Stimulated activated naive B cell treated with anti-CD40 and anti-IgM and Interleukin-4, amounts not matched to agents 10 μg/mL and 1 μg/mL and 100 μg/mL, for 72 hours (primary cell): ENCODE data around the gene LGALSL.

Source experiments
- ATAC-seq, 2 donors: fragments of 150-1000 bp; cut with Tn5 transposase; replicated peaks; 2 replicates each; pipeline ENCODE4 v1.10.0; 2021; ENCODE audit warnings: moderate library complexity in 1 of 2
- DNase-seq: peaks from one replicate; pipeline ENCODE4 v3.0.0; 2021
- H3K27ac Mint-ChIP-seq: one replicate; pipeline ENCODE4 v1.8.0; 2022; ENCODE audit warnings: mild to moderate bottlenecking, mixed read lengths
- H3K27me3 Mint-ChIP-seq, 2 donors: one replicate each; pipeline ENCODE4 v1.8.0; 2022; ENCODE audit warnings: mixed read lengths in 2 of 2
- H3K36me3 Mint-ChIP-seq, 2 donors: one replicate each; pipeline ENCODE4 v1.8.0; 2022; ENCODE audit warnings: mixed read lengths in 2 of 2, mild to moderate bottlenecking in 1 of 2
- H3K4me1 Mint-ChIP-seq, 2 donors: one replicate each; pipeline ENCODE4 v1.8.0; 2022; ENCODE audit warnings: mixed read lengths in 2 of 2, mild to moderate bottlenecking in 1 of 2
- H3K4me3 Mint-ChIP-seq, 2 donors: one replicate each; pipeline ENCODE4 v1.8.0; 2022; ENCODE audit warnings: mild to moderate bottlenecking in 2 of 2, mixed read lengths in 2 of 2, moderate library complexity in 1 of 2
- H3K9me3 Mint-ChIP-seq, 2 donors: one replicate each; pipeline ENCODE4 v1.8.0; 2022; ENCODE audit warnings: mixed read lengths in 2 of 2, mild to moderate bottlenecking in 1 of 2

The LGALSL gene

GRCh38 chr2:64487256-64488049, 33.5 kb downstream of the LGALSL start:
- H3K27me3 Mint-ChIP-seq = peaks cover 16 to 24% of the 10 kb centered on the region in 2 donors
- H3K4me3 Mint-ChIP-seq = no peak overlapping the region
- H3K9me3 Mint-ChIP-seq = no peaks in the 10 kb centered on the region
- ATAC-seq = peak in 1 of 2 donors; percentile 14
- no peak for DNase-seq
- H3K27ac Mint-ChIP-seq = no peak overlapping the region
- no peaks in the 10 kb centered on the region for H3K36me3 Mint-ChIP-seq
- H3K4me1 Mint-ChIP-seq = peaks cover 4 to 6% of the 10 kb centered on the region in 2 donors

- peaks cover 4 to 6% of the 10 kb centered on the region in 2 donors for H3K4me1 Mint-ChIP-seq
- no peak overlapping the region for H3K27ac Mint-ChIP-seq
- DNase-seq (peak; percentile 45), ATAC-seq (peak; percentile 85 to 90)
- H3K36me3 Mint-ChIP-seq = no peaks in the 10 kb centered on the region
- no peak overlapping the region for H3K4me3 Mint-ChIP-seq
- H3K9me3 Mint-ChIP-seq = no peaks in the 10 kb centered on the region
- H3K27me3 Mint-ChIP-seq = peaks cover 16 to 25% of the 10 kb centered on the region in 2 donors
Measured at GRCh38 chr2:64488050-64488974, 34.4 kb downstream of the LGALSL start.

- H3K9me3 Mint-ChIP-seq = no peaks in the 10 kb centered on the region
- DNase-seq (no peak), ATAC-seq (no peak)
- H3K27me3 Mint-ChIP-seq = peaks cover 16 to 25% of the 10 kb centered on the region in 2 donors
- H3K4me3 Mint-ChIP-seq = no peak overlapping the region
- no peak overlapping the region for H3K27ac Mint-ChIP-seq
- H3K4me1 Mint-ChIP-seq = peaks cover 4 to 6% of the 10 kb centered on the region in 2 donors
- H3K36me3 Mint-ChIP-seq = no peaks in the 10 kb centered on the region
Measured at GRCh38 chr2:64489081-64489751, 35.3 kb downstream of the LGALSL start.

- no peak for DNase-seq
- Mint-ChIP-seq H3K4me3 (no peak overlapping the region), H3K27me3 (peaks cover 16 to 25% of the 10 kb centered on the region in 2 donors), H3K27ac (no peak overlapping the region), H3K36me3 (no peaks in the 10 kb centered on the region), H3K4me1 (peaks cover 4 to 6% of the 10 kb centered on the region in 2 donors), H3K9me3 (no peaks in the 10 kb centered on the region)
- ATAC-seq = no peak
Measured at GRCh38 chr2:64491426-64491825, 37.5 kb downstream of the LGALSL start.

- H3K27ac Mint-ChIP-seq = no peak overlapping the region
- no peaks in the 10 kb centered on the region for H3K36me3 Mint-ChIP-seq
- peaks cover 4 to 6% of the 10 kb centered on the region in 2 donors for H3K4me1 Mint-ChIP-seq
- H3K9me3 Mint-ChIP-seq = no peaks in the 10 kb centered on the region
- no peak overlapping the region for H3K4me3 Mint-ChIP-seq
- DNase-seq = no peak
- no peak for ATAC-seq
- peaks cover 23 to 33% of the 10 kb centered on the region in 2 donors for H3K27me3 Mint-ChIP-seq
Measured at GRCh38 chr2:64492272-64492671, 38.3 kb downstream of the LGALSL start.

GRCh38 chr2:64492821-64493220, 38.9 kb downstream of the LGALSL start:
- DNase-seq = no peak
- H3K27ac Mint-ChIP-seq = no peak overlapping the region
- H3K27me3 Mint-ChIP-seq = peaks cover 26 to 38% of the 10 kb centered on the region in 2 donors
- H3K36me3 Mint-ChIP-seq = no peaks in the 10 kb centered on the region
- H3K4me1 Mint-ChIP-seq = peaks cover 4 to 6% of the 10 kb centered on the region in 2 donors
- H3K9me3 Mint-ChIP-seq = no peaks in the 10 kb centered on the region
- no peak overlapping the region for H3K4me3 Mint-ChIP-seq
- no peak for ATAC-seq

- H3K27me3 Mint-ChIP-seq = peaks cover 26 to 42% of the 10 kb centered on the region in 2 donors
- DNase-seq (no peak), ATAC-seq (no peak)
- no peaks in the 10 kb centered on the region for H3K9me3 Mint-ChIP-seq
- H3K4me3 Mint-ChIP-seq = no peak overlapping the region
- no peak overlapping the region for H3K27ac Mint-ChIP-seq
- no peaks in the 10 kb centered on the region for H3K36me3 Mint-ChIP-seq
- no peaks in the 10 kb centered on the region for H3K4me1 Mint-ChIP-seq
Measured at GRCh38 chr2:64493788-64494187, 39.8 kb downstream of the LGALSL start.

- DNase-seq (no peak), ATAC-seq (no peak)
- H3K27ac Mint-ChIP-seq = no peak overlapping the region
- no peak overlapping the region for H3K4me3 Mint-ChIP-seq
- no peaks in the 10 kb centered on the region for H3K36me3 Mint-ChIP-seq
- no peaks in the 10 kb centered on the region for H3K9me3 Mint-ChIP-seq
- peaks cover 0 to 6% of the 10 kb centered on the region in 2 donors for H3K4me1 Mint-ChIP-seq
- H3K27me3 Mint-ChIP-seq = peaks cover 13 to 23% of the 10 kb centered on the region in 2 donors
Measured at GRCh38 chr2:64498438-64498837, 44.5 kb downstream of the LGALSL start.

- Mint-ChIP-seq H3K9me3 (no peaks in the 10 kb centered on the region), H3K4me3 (no peak overlapping the region), H3K27me3 (peaks cover 18 to 29% of the 10 kb centered on the region in 2 donors), H3K27ac (no peak overlapping the region), H3K4me1 (peaks cover 0 to 6% of the 10 kb centered on the region in 2 donors), H3K36me3 (no peaks in the 10 kb centered on the region)
- ATAC-seq (no peak), DNase-seq (no peak)
Measured at GRCh38 chr2:64500549-64500948, 46.6 kb downstream of the LGALSL start.

- no peak overlapping the region for H3K4me3 Mint-ChIP-seq
- DNase-seq (no peak), ATAC-seq (no peak)
- no peaks in the 10 kb centered on the region for H3K36me3 Mint-ChIP-seq
- H3K27ac Mint-ChIP-seq = no peak overlapping the region
- peaks cover 0 to 6% of the 10 kb centered on the region in 2 donors for H3K4me1 Mint-ChIP-seq
- H3K9me3 Mint-ChIP-seq = no peaks in the 10 kb centered on the region
- peaks cover 14 to 25% of the 10 kb centered on the region in 2 donors for H3K27me3 Mint-ChIP-seq
Measured at GRCh38 chr2:64501946-64502345, 48.0 kb downstream of the LGALSL start.

GRCh38 chr2:64502860-64503259, 48.9 kb downstream of the LGALSL start:
- Mint-ChIP-seq H3K27me3 (peaks cover 8 to 16% of the 10 kb centered on the region in 2 donors), H3K27ac (no peak overlapping the region), H3K4me3 (no peak overlapping the region), H3K36me3 (no peaks in the 10 kb centered on the region), H3K4me1 (peaks cover 0 to 6% of the 10 kb centered on the region in 2 donors), H3K9me3 (no peaks in the 10 kb centered on the region)
- DNase-seq = no peak
- ATAC-seq = no peak

GRCh38 chr2:64504774-64505720, 51.1 kb downstream of the LGALSL start:
- Mint-ChIP-seq H3K36me3 (no peaks in the 10 kb centered on the region), H3K27me3 (peaks cover 8 to 14% of the 10 kb centered on the region in 2 donors), H3K27ac (no peak overlapping the region), H3K4me3 (no peak overlapping the region), H3K4me1 (peaks cover 0 to under 1% of the 10 kb centered on the region in 2 donors), H3K9me3 (no peaks in the 10 kb centered on the region)
- ATAC-seq = no peak
- DNase-seq = no peak

GRCh38 chr2:64506686-64507085, 52.7 kb downstream of the LGALSL start:
- DNase-seq = no peak
- ATAC-seq = no peak
- Mint-ChIP-seq H3K4me1 (no peaks in the 10 kb centered on the region), H3K36me3 (no peaks in the 10 kb centered on the region), H3K9me3 (no peaks in the 10 kb centered on the region), H3K27ac (no peak overlapping the region), H3K27me3 (peaks cover 4 to 13% of the 10 kb centered on the region in 2 donors), H3K4me3 (no peak overlapping the region)
